HT1080 (cell line): ENCODE data around the gene CEP20. TPM values are rescaled to one million over a fixed set of nuclear protein-coding genes. Genes with fewer than 3 reads are reported as not detected.
"Not testable (repeated sequence)": the region's sequence is repeated elsewhere in the genome, so short reads cannot be mapped to it uniquely, and the experiment has no call there.

ENCODE experiments used
- DNase-seq: peaks from one replicate; pipeline ENCODE4 v3.0.0-alpha.2; 2015; ENCODE audit warnings: low read depth
- polyA plus RNA-seq, 2 experiments: library from polyadenylated mRNA; depleted of rRNA; stranded (reverse); fragments of >200 nt; gene quantifications; 2 replicates each; pipeline ENCODE4 v1.2.3, GENCODE V29; 2015
- total RNA-seq: library from RNA; depleted of rRNA; stranded (reverse); fragments of >200 nt; shearing (Covaris generic); gene quantifications from 2 replicates; pipeline ENCODE4 v1.2.3, GENCODE V29; 2014; rRNA removed

Gene CEP20, protein sequence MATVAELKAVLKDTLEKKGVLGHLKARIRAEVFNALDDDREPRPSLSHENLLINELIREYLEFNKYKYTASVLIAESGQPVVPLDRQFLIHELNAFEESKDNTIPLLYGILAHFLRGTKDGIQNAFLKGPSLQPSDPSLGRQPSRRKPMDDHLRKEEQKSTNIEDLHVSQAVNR
- total RNA-seq: 30.9 and 37.0 TPM in 2 replicates
- polyA plus RNA-seq (2015; cell fraction: cytosol; rRNA removed): 48.6 and 54.8 TPM in 2 replicates
- 24.7 and 27.6 TPM in 2 replicates for polyA plus RNA-seq (2015; cell fraction: nucleus; rRNA removed)

DNA sequence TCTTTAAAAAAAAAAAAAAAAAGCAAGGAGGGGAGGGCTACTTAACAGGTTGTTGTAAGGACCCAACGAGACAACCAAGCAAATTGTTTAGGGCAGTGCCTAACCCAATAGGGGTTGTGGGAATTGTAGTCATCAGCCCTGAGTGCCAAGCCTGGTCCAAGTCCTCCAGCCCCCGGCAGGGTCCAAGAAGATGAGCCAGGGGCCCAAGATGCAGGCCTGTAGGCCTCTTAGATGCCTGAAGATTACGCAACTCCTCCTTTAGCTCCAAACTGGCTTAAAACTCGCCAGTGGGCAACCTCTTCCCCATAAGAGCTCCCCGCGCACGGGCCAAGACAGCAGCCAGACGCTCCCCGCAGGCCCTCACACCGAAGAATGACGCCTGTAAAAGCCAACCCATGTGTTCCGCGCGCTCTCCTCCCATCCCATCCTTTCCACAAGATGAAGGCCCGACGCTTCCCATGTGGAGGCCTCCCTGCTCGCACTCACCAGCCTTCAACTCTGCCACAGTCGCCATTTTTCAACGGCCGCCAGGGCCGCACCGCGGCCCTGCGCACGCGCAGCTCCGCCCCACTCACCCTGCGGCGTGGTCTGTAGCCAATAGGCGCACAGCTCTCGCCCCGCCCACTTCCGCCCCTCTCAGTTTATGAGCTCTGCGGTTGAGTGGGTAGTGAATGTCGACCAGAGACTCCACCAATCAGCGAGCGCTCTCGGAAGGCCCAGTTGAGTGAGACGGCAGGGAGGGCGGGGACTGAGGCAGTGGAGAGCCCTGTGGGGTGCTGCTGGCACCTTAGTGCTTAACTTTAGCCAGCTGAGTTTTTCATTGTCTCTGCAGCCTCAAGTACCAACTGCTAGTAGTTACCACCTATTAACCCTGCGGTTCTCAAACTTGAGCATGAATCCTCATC, at the start of gene CEP20:
Gene CEP20 (minus strand): TSS at position 532 of the 905 bp plus-strand sequence. CDS start 18 bp downstream, at position 514.
- peak; percentile 98 for DNase-seq

DNA sequence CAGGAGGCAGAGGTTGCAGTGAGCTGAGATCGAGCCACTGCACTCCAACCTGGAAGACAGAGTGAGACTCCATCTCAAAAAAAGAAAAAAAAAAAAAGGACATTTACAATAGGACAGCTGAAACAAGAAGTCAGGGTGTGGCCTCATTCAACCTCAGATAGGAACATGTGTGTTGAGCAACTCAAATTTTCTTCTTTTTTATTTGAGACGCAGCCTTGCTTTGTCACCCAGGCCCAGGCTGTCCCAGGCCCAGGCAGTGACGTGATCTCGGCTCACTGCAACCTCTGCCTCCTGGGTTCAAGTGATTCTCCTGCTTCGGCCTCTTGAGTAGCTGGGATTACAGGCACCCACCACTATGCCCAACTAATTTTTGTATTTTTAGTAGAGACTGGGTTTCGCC, 48.4 kb upstream of the CEP20 start:
- not testable (repeated sequence) for DNase-seq

DNA sequence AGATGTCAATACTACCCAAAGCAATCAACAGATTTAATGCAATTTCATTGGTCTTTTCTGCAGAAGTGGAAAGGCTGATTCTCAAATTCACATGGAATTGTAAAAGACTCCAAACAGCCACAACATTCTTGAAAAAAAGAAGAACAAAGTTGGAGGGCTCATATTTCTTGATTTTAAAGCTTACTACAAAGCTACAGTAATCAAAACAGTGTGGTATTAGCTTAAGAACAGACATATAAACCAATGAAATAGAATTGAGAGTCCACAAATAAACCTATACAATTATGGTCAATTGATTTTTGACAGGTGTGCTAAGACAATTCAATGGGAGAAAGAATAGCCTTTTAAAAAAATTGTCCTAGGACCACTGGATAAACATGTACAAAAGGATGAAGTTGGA, 46.6 kb upstream of the CEP20 start:
- no peak for DNase-seq

DNA sequence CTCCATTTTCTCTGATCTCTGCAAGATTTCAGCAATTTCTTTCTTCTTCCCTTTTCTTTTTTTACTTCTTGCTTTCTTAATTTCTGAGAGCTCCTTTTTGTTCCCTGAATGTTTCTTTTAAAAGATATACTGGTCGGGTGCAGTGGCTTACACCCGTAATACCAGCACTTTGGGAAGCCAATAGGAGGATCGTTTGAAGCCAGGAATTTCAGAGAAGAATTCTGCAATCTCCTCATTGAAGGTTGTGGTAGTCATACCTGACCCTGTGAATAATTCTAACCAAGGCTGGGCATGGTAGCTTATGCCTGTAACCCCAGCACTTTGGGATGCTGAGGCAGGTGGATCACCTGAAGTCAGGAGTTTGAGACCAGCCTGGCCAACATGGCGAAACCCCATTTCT, 45.4 kb upstream of the CEP20 start:
- DNase-seq: no peak

DNA sequence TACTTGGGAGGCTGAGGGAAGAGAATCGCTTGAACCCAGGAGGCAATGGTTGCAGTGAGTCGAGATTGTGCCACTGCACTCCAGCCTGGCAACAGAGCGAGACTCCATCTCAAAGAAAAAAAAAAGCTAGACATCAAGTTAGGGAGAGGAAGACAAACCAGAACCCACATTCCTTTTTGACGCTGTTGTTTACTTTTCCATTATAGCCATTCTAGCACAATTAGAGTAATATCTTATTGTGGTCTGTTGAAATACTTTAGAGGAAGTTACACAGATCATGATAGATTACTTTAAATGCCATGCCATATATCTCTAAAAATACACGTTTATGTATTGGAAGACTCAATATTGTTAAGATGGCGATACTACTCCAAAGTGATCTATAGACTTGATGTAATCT, 44.5 kb upstream of the CEP20 start:
- DNase-seq: no peak

DNA sequence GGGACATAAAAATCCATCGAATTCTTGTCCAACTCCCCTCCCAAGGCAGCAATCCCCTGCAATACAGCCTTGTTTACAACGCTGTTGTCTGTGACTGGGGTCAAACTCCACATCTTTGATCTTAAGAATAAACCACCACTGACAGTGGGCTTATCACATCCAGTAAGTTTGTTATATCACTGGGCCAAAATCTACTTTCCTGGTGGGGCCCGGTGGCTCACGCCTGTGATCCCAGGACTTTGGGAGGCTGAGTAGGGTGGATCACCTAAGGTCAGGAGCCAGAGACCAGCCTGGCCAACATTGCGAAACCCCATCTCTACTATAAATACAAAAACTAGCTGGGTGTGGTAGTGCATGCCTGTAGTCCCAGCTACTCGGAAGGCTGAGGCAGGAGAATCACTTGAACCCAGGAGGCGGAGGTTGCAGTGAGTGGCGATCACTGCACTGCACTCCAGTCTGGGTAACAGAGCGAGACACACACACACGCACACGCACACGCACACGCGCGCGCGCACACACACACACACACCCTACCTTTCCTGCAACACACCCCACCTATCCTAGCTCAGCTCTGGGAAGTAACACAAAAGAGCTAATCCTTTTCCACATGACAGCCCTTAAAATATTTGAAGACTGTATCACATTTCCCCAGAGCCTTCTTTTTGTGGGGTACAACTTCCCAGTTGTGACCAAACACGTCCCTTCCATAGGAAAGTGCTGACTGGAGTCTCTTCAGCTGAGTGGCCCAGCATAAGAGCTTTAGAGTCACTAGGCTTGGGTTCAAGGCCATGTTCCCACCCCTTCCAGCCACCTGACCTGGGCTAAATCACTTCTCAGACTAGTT, 40.1 kb upstream of the CEP20 start:
- DNase-seq: no peak

DNA sequence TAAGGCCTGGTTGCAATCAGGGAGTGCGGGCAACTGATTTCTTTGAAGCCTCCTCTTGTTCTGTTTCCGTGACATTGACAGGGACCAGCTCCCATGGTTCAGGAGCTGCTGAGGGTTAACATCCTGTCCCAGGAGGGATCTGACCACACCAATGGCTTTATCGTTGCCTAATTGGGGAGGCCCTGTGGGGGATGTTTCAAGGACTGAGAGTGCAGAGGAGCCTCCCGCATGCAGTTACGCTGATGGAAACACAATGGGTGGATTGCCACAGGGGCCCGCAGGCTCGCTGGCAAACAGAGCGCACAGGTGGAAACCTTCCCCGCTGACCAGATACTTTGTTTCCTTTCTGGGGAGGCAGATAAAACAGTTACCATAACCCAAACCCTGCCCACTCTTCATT, 37.2 kb upstream of the CEP20 start:
- no peak for DNase-seq

DNA sequence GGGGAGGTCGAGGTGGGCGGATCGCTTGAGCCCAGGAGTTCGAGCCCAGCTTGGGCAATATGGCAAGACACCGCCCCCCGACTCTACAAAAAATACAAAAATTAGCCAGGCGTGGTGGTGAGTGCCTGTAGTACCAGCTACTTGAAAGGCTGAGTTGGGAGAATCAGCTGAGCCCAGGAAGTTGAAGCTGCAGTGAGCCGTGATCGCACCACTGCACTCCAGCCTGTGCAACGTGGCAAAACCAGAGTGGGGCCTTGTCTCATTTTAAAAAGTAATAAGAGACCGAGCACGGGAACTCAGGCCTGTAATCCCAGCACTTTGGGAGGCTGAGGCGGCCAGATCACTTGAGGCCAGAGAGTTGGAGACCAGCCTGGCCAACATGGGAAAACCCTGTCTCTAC, 36.6 kb upstream of the CEP20 start:
- DNase-seq: no peak

DNA sequence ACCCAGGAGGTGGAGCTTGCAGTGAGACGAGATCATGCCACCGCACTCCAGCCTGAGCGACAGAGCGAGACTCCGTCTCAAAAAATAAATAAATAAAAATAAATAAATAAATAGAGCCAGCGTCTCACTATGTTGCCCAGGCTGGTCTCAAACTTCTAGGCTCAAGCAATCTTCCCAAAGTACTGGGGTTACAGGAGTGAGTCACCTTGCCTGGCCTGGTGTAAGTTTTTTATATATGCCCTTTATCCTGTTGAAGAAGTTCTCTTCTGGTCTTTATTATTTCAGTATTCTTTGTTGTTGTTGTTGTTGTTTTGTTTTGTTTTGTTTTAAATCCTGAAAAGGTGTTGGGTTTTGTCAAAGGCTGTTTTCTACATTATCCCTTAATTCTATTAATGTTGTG, 30.9 kb upstream of the CEP20 start:
- DNase-seq: no peak

DNA sequence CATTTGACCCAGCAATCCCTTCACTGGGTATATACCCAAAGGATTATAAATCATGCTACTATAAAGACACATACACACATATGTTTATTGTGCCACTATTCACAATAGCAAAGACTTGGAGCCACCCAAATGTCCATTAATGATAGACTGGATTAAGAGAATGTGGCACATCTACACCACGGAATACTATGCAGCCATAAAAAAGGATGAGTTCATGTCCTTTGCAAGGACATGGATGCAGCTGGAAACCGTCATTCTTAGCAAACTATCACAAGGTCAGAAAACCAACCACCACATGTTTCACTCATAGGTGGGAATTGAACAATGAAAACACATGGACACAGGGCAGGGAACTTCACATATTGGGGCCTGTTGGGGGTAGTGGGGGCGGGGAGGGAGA, 29.9 kb upstream of the CEP20 start:
- not testable (repeated sequence) for DNase-seq

DNA sequence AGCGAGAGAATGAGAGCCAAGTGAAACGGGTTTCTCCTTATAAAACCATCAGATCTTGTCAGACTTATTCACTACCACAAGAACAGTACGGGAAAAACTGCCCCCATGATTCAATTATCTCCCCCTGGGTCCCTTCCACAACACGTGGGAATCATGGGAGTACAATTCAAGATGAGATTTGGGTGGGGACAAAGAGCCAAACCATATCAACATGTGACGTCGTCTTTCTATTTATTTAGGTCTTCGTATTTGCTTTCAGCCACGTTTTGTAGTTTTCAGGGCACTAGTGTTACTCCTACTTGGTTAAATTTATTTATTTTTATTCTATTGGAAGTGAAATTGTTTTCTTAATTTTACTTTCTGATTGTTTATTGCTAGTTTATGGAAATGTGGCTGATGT, 27.9 kb upstream of the CEP20 start:
- DNase-seq: no peak

DNA sequence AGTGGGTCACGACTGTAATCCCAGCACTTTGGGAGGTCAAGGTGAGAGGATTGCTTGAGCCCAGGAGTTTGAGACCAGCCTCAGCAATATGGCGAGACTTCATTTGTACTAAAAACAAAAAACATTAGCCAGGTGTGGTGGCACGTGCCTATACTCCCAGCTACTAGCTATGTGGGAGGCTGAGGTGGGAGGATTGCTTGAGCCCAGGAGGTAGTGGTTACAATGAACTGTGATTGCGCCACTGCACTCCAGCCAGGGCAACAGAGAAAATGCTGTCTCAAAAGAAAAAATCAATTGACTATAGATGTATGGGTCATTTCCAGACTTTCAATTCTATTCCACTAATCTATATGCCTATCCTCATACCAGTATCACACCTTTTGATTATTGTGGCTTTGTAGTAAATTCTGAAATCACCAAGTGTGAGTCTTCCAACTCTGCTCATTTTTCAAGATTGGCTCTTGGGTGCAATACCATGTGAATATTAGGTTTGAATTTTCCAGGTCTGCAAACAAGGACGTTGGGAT, 27.2 kb upstream of the CEP20 start:
- DNase-seq: no peak

DNA sequence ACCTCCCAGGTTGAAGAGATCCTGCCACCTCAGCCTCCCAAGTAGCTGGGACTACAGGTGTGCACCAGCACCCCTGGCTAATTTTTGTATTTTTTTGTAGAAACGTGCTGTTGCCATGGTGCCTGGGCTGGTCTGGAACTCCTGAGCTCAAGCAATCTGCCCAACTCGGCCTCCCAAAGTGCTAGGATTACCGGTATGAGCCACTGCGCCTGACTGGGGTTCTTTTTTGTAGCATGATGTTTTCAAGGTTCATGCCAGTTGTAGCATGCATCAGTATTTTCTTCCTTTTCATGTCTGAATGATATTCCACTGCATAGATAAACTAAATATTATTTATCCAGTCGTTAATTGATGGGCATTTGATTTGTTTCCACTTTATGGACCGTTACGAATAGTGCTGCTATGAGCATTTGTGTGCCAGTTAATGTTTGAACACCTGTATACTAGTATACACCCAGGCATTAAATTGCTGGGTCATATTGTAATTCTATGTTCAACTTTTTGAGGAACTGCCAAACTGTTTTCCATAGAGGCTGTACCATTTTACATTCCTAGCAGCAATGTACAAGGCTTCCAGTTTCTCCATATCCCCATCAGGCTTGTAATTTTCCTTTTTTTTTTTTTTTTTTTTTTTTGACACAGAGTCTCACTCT, 24.8 kb upstream of the CEP20 start:
- DNase-seq: no peak

DNA sequence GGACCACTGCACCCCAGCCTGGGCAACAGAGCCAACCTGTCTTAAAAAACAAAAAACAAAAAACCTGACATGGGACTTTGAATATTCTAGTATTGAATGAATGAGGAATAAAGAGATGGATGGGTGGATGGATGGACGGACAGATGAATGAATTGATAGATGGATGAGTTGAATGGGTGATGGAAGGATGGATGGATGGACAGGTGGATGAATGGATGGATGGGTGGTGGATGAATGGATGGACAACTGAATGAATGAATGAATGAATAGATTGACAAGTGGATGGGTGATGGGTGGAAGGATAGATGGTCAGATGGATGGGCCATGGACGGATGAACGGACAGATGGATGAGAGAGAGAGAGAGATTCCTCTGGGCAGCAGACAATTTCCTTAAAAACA, 22.8 kb upstream of the CEP20 start:
- DNase-seq: no peak

DNA sequence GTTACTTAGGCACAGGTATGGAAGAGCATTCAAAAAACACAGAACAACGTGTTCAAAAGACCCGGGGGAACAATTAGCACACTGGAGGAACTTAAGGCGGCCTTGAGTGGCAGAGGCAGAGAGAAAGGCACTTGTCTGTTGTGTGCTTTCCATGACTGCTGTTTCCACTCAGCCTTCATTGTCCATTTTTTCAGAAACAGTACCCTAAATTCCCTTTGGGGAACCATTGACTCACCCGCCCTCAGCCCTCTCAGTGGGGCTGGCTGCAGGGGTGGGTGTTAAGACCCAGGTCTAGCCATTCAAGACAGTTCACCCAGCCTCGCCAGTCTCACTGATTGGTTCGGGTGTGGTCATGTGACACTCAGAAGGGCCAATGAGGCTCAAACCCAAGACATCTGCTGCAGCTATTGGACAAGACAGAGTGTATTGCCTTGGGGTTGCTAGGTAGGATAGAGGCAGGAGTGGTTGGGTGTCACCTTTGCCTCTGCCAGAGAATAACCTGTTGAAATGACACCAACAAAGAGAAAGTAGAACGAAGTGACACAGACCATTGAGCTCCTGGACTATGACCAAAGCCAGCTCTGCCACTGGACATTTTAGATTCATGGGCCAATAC, 19.6 kb upstream of the CEP20 start:
- DNase-seq: peak; percentile 69

DNA sequence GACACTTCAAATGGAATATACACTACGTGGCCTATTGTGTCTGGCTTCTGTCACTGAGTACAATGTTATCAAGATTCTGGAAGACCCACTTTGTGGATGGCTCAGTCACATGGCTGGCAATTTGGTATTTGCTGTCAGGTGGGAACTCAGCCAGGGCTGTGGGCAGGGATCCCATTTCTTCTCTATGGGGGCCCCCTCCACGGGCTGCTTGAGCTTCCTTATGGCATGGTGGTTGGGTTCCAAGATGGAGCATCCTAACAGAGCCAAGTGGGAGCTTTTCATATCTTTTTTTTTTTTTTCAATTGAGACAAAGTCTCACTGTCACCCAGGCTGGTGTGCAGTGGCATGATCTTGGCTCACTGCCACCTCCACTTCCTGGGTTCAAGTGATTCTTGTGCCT, 18.0 kb upstream of the CEP20 start:
- DNase-seq: no peak

DNA sequence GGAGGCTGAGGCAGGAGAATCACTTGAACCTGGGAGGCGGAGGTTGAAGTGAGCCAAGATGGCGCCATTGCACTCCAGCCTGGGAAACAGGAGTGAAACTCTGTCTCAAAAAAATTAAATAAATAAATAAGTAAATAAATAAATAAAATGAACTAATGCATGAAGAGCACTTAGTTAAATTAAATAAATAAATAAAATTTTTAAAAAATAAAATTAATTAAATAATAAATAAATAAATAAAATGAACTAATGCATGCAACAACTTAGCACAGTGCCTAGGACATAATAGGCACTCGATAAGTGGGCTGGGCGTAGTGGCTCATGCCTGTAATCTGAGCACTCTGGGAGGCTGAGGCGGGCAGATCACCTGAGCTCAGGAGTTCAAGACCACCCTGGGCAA, 15.6 kb upstream of the CEP20 start:
- DNase-seq: no peak

DNA sequence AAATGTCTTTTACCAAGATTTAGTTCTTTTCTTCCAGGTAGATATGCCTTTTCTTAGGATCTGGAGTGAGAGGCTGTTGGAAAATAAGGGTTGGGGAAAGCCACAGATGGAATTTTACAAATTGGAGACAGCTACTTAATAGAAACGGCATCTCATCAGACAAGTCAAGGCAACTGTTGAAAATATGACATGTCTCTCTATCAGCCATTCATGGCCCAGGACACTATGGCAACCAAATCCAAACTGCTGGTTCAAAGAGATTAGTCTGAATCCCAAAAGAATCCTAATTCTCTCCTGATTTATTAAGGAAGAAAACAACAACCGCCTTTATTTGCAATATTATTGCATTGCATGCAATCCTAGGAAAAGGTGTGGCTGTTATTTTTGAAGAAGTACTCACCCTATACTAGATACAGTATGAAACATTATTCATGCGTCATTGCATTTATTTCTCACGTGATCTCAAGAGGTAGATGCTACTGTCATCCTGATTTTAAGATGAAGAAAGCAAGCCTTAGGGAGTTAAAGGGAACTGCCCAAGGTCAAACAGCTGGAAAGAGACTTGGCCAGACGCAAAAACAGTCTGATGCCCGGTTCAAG, 12.6 kb upstream of the CEP20 start:
- no peak for DNase-seq

DNA sequence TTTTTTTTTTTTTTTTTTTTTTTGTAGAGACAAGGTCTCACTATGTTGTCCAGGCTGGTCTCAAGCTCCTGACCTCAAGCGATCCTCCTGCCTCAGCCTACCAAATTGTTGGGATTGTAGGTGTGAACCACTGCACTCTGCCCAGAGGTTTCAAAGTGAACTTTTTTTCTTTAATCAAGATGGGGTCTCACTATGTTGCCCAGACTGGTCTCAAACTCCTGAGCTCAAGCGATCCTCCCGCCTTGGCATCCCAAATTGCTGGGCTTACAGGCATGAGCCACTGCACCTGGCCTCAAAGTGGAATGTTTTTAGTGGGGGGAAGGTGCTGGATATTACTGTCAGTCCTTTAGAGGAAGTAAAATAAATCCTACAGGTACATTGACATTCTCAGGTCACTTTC, 12.0 kb upstream of the CEP20 start:
- DNase-seq: no peak

DNA sequence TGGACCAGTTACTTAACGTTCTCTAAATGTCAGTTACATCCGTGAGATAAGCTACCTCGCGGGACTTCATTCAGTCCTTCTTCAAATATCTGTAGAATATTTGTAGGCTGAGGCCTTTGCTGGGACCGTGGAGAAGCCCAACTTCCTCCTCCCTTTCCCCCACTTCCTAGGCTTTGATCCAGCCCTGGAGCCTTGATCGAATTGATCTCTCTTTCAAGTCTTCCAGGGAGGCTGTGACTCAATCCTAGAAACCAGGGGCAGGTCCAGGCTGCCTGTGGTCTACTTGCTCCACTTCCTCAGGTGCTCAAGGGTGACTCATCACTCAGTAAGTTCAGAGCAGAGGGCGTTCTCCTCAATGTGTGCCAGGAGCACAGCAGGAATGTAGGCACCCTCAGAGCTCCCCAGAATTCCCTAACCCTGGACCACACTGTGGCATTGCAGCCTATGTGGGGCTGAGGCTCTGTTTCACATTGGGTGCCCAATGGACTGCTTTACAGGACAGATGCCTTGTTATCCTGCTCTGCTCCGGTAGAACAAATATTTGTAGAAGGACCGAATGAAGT, 11.2 kb upstream of the CEP20 start:
- peak; percentile 98 for DNase-seq
